Measurements from ENCODE around the gene FABP1.

The FABP1 gene

DNA sequence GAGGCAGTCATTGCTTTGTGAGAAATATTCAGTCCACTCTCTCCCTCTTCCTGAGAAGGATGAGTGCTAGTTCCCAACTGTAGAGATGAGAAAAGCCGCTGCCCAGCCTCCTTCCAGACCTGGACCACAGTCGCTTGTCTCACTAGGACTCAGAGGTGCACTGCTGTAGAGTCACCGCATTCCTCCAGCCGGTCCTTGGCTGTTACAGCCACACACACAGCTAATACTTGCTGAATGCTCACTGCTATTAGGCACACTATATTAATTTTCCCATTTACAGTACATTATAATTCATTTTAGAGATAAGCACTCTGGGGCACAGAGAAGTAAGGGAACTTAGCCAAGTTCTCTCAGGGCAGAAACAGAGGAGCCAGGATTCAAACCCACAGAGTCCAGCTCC is 10.0 kb upstream of the FABP1 start:
- Histone ChIP-seq H3K36me3 (ENCODE audit: control insufficient read depth in 2 of 2, insufficient read depth in 1 of 2, low read length in 2 of 2) (no peaks in the 10 kb centered on the region), H3K4me1 (ENCODE audit: control insufficient read depth, insufficient read depth, low read length) (no peaks in the 10 kb centered on the region), H3K4me3 (ENCODE audit: low read depth, low read length) (no peak overlapping the region), H3K27ac (ENCODE audit: extremely low read depth, low read depth, low read length) (no peak overlapping the region), H3K9me3 (ENCODE audit: control insufficient read depth, insufficient read depth, low read depth, low read length) (no peaks in the 10 kb centered on the region)
- no peak for TF ChIP-seq ZNF530 (tag by site-specific recombination; IDR thresholded peaks at IDR 0.05; ENCODE audit: low read depth)
- TF ChIP-seq, protein P1, sequence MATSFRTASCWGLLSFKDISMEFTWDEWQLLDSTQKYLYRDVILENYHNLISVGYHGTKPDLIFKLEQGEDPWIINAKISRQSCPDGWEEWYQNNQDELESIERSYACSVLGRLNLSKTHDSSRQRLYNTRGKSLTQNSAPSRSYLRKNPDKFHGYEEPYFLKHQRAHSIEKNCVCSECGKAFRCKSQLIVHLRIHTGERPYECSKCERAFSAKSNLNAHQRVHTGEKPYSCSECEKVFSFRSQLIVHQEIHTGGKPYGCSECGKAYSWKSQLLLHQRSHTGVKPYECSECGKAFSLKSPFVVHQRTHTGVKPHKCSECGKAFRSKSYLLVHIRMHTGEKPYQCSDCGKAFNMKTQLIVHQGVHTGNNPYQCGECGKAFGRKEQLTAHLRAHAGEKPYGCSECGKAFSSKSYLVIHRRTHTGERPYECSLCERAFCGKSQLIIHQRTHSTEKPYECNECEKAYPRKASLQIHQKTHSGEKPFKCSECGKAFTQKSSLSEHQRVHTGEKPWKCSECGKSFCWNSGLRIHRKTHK (tag by site-specific recombination; IDR thresholded peaks at IDR 0.05), result no peak
- no peak for TF ChIP-seq ZIC2 (tag by site-specific recombination; IDR thresholded peaks at IDR 0.05)
- TF ChIP-seq GLIS2 (tag by site-specific recombination; IDR thresholded peaks at IDR 0.05), result no peak
- no peak for TF ChIP-seq KLF8 (tag by site-specific recombination; IDR thresholded peaks at IDR 0.05)
- TF ChIP-seq ZNF19 (tag by site-specific recombination; IDR thresholded peaks at IDR 0.05; ENCODE audit: low read depth), result no peak
- TF ChIP-seq ZNF654 (tag by site-specific recombination; IDR thresholded peaks at IDR 0.05; ENCODE audit: low read depth), result no peak
- no peak for TF ChIP-seq ZNF701 (tag by site-specific recombination; IDR thresholded peaks at IDR 0.05)
- TF ChIP-seq SCRT2 (tag by site-specific recombination; IDR thresholded peaks at IDR 0.05), result no peak
- no peak for TF ChIP-seq GLI4 (tag by site-specific recombination; IDR thresholded peaks at IDR 0.05)
- TF ChIP-seq IKZF3 (tag by site-specific recombination; IDR thresholded peaks at IDR 0.05), result no peak
- TF ChIP-seq ZNF521 (tag by site-specific recombination; IDR thresholded peaks at IDR 0.05), result no peak
- TF ChIP-seq ZBTB1 (tag by site-specific recombination; IDR thresholded peaks at IDR 0.05), result no peak
- TF ChIP-seq ZNF76 (tag by site-specific recombination; IDR thresholded peaks at IDR 0.05; ENCODE audit: borderline replicate concordance, low read depth), result no peak
- no peak for TF ChIP-seq ZEB2 (tag by site-specific recombination; IDR thresholded peaks at IDR 0.05)
- TF ChIP-seq ZNF18 (tag by site-specific recombination; IDR thresholded peaks at IDR 0.05), result no peak
- TF ChIP-seq ZNF596 (tag by site-specific recombination; IDR thresholded peaks at IDR 0.05), result no peak
- no peak for TF ChIP-seq ZNF571 (tag by site-specific recombination; IDR thresholded peaks at IDR 0.05)
- no peak for TF ChIP-seq SETDB1 (IDR thresholded peaks at IDR 0.05; ENCODE audit: insufficient read length, low read length)
- TF ChIP-seq RBAK (tag by site-specific recombination; IDR thresholded peaks at IDR 0.05), result no peak
- CTCF ChIA-PET, result interaction anchor here (1.3 kb wide), 1 partner anchor 78 kb away, joined by 7 read pairs; no protein-coding TSS in a partner anchor
- POLR2A ChIA-PET, result no interaction called here

DNA sequence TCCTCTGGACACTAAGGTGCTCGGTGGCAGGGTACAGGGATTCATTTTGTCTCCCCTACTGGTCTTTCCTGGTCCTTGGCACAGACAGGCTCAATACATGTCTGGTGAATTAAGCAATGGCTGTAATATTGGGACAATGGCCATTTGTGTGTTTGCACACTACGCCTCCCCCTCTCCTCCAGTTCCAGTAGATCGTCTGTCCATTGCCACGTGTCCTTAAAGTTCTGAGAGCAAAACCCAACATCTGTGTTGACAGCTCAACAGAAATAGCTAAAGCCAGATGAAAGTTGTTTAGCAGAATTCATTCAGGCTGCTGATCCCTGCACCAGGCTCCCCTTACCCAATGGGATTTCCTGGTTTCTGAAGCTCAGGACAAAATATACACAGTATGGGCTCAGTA is 9.0 kb upstream of the FABP1 start:
- H3K27ac ChIP-seq (ENCODE audit: extremely low read depth, low read depth, low read length), result no peak overlapping the region
- no peaks in the 10 kb centered on the region for H3K36me3 ChIP-seq (ENCODE audit: control insufficient read depth in 2 of 2, insufficient read depth in 1 of 2, low read length in 2 of 2)
- ChIA-PET POLR2A (no interaction called here), CTCF (interaction anchor here (0.6 to 0.7 kb wide), 2 partner anchors 15 to 318 kb away, joined by 3 read pairs; no protein-coding TSS in a partner anchor)
- H3K4me3 ChIP-seq (ENCODE audit: low read depth, low read length), result no peak overlapping the region
- TF ChIP-seq OVOL3 (tag by site-specific recombination; IDR thresholded peaks at IDR 0.05) (no peak), MZF1 (tag by site-specific recombination; IDR thresholded peaks at IDR 0.05; ENCODE audit: borderline replicate concordance) (no peak), ZNF362 (tag by site-specific recombination; IDR thresholded peaks at IDR 0.05) (no peak), ZNF76 (tag by site-specific recombination; IDR thresholded peaks at IDR 0.05; ENCODE audit: borderline replicate concordance, low read depth) (no peak)
- no peaks in the 10 kb centered on the region for H3K9me3 ChIP-seq (ENCODE audit: control insufficient read depth, insufficient read depth, low read depth, low read length)
- 0 out of 2 replicates have a peak, but pooled peaks cover under 1% of the 10 kb centered on the region for H3K4me1 ChIP-seq (ENCODE audit: control insufficient read depth, insufficient read depth, low read length)
